HepG2 (cell line): ENCODE data around the gene UTS2R. TPM values are rescaled to one million over a fixed set of nuclear protein-coding genes. Genes with fewer than 3 reads are reported as not detected.

Experiments
- GATAD2A ChIP-seq: IDR thresholded peaks from 2 replicates; pipeline ENCODE4 v1.6.1; 2016
- HMG20A ChIP-seq: IDR thresholded peaks from 2 replicates; pipeline ENCODE4 v1.6.1; 2016; ENCODE audit warnings: borderline replicate concordance
- HOXA3 ChIP-seq: sonication (generic); formaldehyde crosslinking; IDR thresholded peaks from 2 replicates; pipeline ENCODE4 v1.5.0; 2020; ENCODE audit warnings: missing genetic modification reagents
- KAT8 ChIP-seq: IDR thresholded peaks from 2 replicates; pipeline ENCODE4 v1.6.1; 2016; ENCODE audit warnings: missing genetic modification reagents, missing compliant biosample characterization
- NFKB2 ChIP-seq: sonication (generic); formaldehyde crosslinking; IDR thresholded peaks from 2 replicates; pipeline ENCODE4 v1.4.0; 2020; ENCODE audit warnings: missing genetic modification reagents, borderline replicate concordance
- RFX1 ChIP-seq: fragments of 450-650 bp; IDR thresholded peaks from 2 replicates; pipeline ENCODE4 v1.6.1; 2017
- SMAD3 ChIP-seq: sonication (generic); formaldehyde crosslinking; IDR thresholded peaks from 2 replicates; pipeline ENCODE4 v1.4.0; 2020; ENCODE audit warnings: missing genetic modification reagents
- SMARCE1 ChIP-seq: fragments of 450-650 bp; IDR thresholded peaks from 2 replicates; pipeline ENCODE4 v1.6.1; 2017; ENCODE audit warnings: borderline replicate concordance
- SP4 ChIP-seq: sonication (generic); formaldehyde crosslinking; IDR thresholded peaks from 2 replicates; pipeline ENCODE4 v1.8.1; 2023; ENCODE audit warnings: mild to moderate bottlenecking, missing genetic modification reagents
- SP5 ChIP-seq: IDR thresholded peaks from 2 replicates; pipeline ENCODE4 v1.6.1; 2016; ENCODE audit warnings: low read depth, borderline replicate concordance
- SUZ12 ChIP-seq: fragments of 150-350 bp; IDR thresholded peaks from 2 replicates; pipeline ENCODE4 v1.6.1; 2014; ENCODE audit warnings: low read depth, low read length
- ZFP90 ChIP-seq: sonication (generic); formaldehyde crosslinking; IDR thresholded peaks from 2 replicates; pipeline ENCODE4 v1.8.0; 2022; ENCODE audit warnings: missing genetic modification reagents, mild to moderate bottlenecking, inconsistent platforms, borderline replicate concordance
- ZFY ChIP-seq: sonication (generic); formaldehyde crosslinking; IDR thresholded peaks from 2 replicates; pipeline ENCODE4 v1.4.0; 2020; ENCODE audit warnings: missing genetic modification reagents
- ZNF83 ChIP-seq: sonication (generic); formaldehyde crosslinking; IDR thresholded peaks from 2 replicates; pipeline ENCODE4 v1.4.0; 2020; ENCODE audit warnings: missing genetic modification reagents, mild to moderate bottlenecking, borderline replicate concordance
- polyA plus RNA-seq, 8 experiments: library from polyadenylated mRNA; depleted of rRNA in 3 of 8; stranded (reverse) in 7 of 8; unstranded in 1 of 8; fragments of >200 nt; fragmentation: Illumina TruSeq in 4 of 8; extraction: Trizol in 4 of 8; gene quantifications; 2 replicates each; pipeline versions ENCODE4 v1.2.1 to v1.2.3, GENCODE V29; 2011 to 2016; ENCODE audit warnings: low read depth in 4 of 8, missing spikeins in 1 of 8, mixed read lengths in 1 of 8; ENCODE audit not compliant: insufficient read depth in 1 of 8
- total RNA-seq, 5 experiments: library from RNA; depleted of rRNA; stranded (reverse); fragments of >200 nt; fragmentation: Illumina TruSeq; extraction: Trizol; gene quantifications; 2 replicates each; pipeline ENCODE4 v1.2.3, GENCODE V29; 2016; ENCODE audit warnings: low read depth in 1 of 5
- TF ChIP-seq, protein P1 (sequence below): sonication (generic); formaldehyde crosslinking; IDR thresholded peaks from 2 replicates; pipeline ENCODE4 v1.5.0; 2020; ENCODE audit warnings: mild to moderate bottlenecking, missing genetic modification reagents
- TF ChIP-seq, protein P2 (sequence below): sonication (generic); formaldehyde crosslinking; IDR thresholded peaks from 2 replicates; pipeline ENCODE4 v1.4.0; 2020; ENCODE audit warnings: missing genetic modification reagents, borderline replicate concordance
- TF ChIP-seq, protein P3 (sequence below): sonication (generic); formaldehyde crosslinking; IDR thresholded peaks from 2 replicates; pipeline ENCODE4 v1.4.0; 2020; ENCODE audit warnings: missing genetic modification reagents
- TF ChIP-seq, protein P4 (sequence below): conservative IDR thresholded peaks from 2 replicates; pipeline ENCODE4 v1.6.1; 2018; ENCODE audit warnings: missing genetic modification reagents
- TF ChIP-seq, protein P5 (sequence below): sonication (generic); formaldehyde crosslinking; IDR thresholded peaks from 2 replicates; pipeline ENCODE4 v1.5.0; 2020; ENCODE audit warnings: mild to moderate bottlenecking, missing genetic modification reagents

UTS2R gene
- total and polyA plus RNA-seq, 2 of the 13 experiments (the other 11 are each of a cell fraction or from before 2014, with no cell fraction given): 0.13 to 0.15 TPM

DNA sequence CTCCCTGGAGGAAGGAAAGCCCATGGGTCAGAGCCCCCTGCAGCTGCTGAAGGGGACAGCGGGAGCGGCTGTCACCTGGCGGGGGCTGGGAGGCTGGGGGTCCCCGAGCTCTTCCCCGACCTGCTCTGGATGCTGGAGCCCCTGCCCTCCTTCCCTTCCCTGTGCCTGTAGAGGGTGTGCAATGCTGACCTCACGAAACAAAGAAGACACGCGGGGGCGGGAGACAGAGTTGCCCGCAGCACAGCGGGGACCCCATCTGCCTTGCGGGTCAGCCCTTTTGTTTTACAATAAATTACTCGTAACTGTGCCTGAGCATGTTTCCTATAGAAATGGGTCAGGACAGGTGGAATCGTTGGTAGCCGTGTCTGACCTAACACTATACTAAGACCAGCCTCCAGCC lies 44.3 kb upstream of the UTS2R start (continued):
- TF ChIP-seq, protein P1, sequence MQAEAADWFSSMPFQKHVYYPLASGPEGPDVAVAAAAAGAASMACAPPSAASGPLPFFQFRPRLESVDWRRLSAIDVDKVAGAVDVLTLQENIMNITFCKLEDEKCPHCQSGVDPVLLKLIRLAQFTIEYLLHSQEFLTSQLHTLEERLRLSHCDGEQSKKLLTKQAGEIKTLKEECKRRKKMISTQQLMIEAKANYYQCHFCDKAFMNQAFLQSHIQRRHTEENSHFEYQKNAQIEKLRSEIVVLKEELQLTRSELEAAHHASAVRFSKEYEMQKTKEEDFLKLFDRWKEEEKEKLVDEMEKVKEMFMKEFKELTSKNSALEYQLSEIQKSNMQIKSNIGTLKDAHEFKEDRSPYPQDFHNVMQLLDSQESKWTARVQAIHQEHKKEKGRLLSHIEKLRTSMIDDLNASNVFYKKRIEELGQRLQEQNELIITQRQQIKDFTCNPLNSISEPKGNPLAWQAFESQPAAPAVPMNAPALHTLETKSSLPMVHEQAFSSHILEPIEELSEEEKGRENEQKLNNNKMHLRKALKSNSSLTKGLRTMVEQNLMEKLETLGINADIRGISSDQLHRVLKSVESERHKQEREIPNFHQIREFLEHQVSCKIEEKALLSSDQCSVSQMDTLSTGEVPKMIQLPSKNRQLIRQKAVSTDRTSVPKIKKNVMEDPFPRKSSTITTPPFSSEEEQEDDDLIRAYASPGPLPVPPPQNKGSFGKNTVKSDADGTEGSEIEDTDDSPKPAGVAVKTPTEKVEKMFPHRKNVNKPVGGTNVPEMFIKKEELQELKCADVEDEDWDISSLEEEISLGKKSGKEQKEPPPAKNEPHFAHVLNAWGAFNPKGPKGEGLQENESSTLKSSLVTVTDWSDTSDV (CRISPR knock-in tag): 0 out of 2 replicates have a peak, but pooled peaks have one; percentile 48
- TF ChIP-seq ZFP90 (CRISPR knock-in tag) (no peak), NFKB2 (CRISPR knock-in tag) (no peak), SMAD3 (CRISPR knock-in tag) (no peak), HMG20A (no peak), GATAD2A (CRISPR knock-in tag) (no peak), SP5 (no peak), HOXA3 (peak; percentile 39; the same call in 1 of the 2 replicates), SUZ12 (no peak), ZNF83 (CRISPR knock-in tag) (no peak), ZFY (no peak), SMARCE1 (no peak), RFX1 (no peak), KAT8 (no peak), SP4 (CRISPR knock-in tag) (no peak)
- TF ChIP-seq, protein P2, sequence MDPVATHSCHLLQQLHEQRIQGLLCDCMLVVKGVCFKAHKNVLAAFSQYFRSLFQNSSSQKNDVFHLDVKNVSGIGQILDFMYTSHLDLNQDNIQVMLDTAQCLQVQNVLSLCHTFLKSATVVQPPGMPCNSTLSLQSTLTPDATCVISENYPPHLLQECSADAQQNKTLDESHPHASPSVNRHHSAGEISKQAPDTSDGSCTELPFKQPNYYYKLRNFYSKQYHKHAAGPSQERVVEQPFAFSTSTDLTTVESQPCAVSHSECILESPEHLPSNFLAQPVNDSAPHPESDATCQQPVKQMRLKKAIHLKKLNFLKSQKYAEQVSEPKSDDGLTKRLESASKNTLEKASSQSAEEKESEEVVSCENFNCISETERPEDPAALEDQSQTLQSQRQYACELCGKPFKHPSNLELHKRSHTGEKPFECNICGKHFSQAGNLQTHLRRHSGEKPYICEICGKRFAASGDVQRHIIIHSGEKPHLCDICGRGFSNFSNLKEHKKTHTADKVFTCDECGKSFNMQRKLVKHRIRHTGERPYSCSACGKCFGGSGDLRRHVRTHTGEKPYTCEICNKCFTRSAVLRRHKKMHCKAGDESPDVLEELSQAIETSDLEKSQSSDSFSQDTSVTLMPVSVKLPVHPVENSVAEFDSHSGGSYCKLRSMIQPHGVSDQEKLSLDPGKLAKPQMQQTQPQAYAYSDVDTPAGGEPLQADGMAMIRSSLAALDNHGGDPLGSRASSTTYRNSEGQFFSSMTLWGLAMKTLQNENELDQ (CRISPR knock-in tag): no peak
- TF ChIP-seq, protein P3, sequence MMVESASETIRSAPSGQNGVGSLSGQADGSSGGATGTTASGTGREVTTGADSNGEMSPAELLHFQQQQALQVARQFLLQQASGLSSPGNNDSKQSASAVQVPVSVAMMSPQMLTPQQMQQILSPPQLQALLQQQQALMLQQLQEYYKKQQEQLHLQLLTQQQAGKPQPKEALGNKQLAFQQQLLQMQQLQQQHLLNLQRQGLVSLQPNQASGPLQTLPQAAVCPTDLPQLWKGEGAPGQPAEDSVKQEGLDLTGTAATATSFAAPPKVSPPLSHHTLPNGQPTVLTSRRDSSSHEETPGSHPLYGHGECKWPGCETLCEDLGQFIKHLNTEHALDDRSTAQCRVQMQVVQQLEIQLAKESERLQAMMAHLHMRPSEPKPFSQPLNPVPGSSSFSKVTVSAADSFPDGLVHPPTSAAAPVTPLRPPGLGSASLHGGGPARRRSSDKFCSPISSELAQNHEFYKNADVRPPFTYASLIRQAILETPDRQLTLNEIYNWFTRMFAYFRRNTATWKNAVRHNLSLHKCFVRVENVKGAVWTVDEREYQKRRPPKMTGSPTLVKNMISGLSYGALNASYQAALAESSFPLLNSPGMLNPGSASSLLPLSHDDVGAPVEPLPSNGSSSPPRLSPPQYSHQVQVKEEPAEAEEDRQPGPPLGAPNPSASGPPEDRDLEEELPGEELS (CRISPR knock-in tag): no peak
- TF ChIP-seq, protein P4, sequence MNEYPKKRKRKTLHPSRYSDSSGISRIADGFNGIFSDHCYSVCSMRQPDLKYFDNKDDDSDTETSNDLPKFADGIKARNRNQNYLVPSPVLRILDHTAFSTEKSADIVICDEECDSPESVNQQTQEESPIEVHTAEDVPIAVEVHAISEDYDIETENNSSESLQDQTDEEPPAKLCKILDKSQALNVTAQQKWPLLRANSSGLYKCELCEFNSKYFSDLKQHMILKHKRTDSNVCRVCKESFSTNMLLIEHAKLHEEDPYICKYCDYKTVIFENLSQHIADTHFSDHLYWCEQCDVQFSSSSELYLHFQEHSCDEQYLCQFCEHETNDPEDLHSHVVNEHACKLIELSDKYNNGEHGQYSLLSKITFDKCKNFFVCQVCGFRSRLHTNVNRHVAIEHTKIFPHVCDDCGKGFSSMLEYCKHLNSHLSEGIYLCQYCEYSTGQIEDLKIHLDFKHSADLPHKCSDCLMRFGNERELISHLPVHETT (CRISPR knock-in tag): no peak
- TF ChIP-seq, protein P5, sequence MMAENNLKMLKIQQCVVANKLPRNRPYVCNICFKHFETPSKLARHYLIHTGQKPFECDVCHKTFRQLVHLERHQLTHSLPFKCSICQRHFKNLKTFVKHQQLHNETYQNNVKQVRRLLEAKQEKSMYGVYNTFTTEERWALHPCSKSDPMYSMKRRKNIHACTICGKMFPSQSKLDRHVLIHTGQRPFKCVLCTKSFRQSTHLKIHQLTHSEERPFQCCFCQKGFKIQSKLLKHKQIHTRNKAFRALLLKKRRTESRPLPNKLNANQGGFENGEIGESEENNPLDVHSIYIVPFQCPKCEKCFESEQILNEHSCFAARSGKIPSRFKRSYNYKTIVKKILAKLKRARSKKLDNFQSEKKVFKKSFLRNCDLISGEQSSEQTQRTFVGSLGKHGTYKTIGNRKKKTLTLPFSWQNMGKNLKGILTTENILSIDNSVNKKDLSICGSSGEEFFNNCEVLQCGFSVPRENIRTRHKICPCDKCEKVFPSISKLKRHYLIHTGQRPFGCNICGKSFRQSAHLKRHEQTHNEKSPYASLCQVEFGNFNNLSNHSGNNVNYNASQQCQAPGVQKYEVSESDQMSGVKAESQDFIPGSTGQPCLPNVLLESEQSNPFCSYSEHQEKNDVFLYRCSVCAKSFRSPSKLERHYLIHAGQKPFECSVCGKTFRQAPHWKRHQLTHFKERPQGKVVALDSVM (CRISPR knock-in tag): no peak
